IPS-NIHi11 (cell line): ENCODE results near the gene DNAJB5.
A peak's percentile ranks its signal among the peaks of the same experiment; 100 is the strongest.

Experiments used
- DNase-seq: peaks from one replicate; pipeline ENCODE4 v3.0.0; 2012; ENCODE audit warnings: mixed read lengths, low spot score

DNAJB5 gene

GRCh38 chr9:34984049-34984448 lies 5.5 kb upstream of the DNAJB5 start:
- peak; percentile 76 for DNase-seq

- peak; percentile 48 for DNase-seq
These were observed 4.1 kb upstream of the DNAJB5 start for GRCh38 chr9:34985311-34985899.

GRCh38 chr9:34986540-34987047 lies 3.0 kb upstream of the DNAJB5 start:
- DNase-seq: no peak

GRCh38 chr9:34987160-34987901 lies 2.2 kb upstream of the DNAJB5 start:
- no peak for DNase-seq

- no peak for DNase-seq
These were observed 1.1 kb upstream of the DNAJB5 start for GRCh38 chr9:34988218-34989002.

- peak; percentile 87 for DNase-seq
These were observed 546 bp downstream of the DNAJB5 start for GRCh38 chr9:34989946-34990635.

GRCh38 chr9:34990908-34991606 lies 1.5 kb downstream of the DNAJB5 start:
- DNase-seq: no peak

- DNase-seq: peak; percentile 66
These were observed 2.2 kb downstream of the DNAJB5 start for GRCh38 chr9:34991607-34992375.

GRCh38 chr9:34992376-34992951 lies 2.9 kb downstream of the DNAJB5 start:
- DNase-seq: no peak

GRCh38 chr9:34993502-34994259 lies 4.1 kb downstream of the DNAJB5 start:
- no peak for DNase-seq

GRCh38 chr9:34994260-34994899 lies 4.8 kb downstream of the DNAJB5 start:
- peak; percentile 75 for DNase-seq

- no peak for DNase-seq
These were observed 5.5 kb downstream of the DNAJB5 start for GRCh38 chr9:34994900-34995669.

GRCh38 chr9:34995670-34996060 lies 6.1 kb downstream of the DNAJB5 start:
- DNase-seq: no peak

GRCh38 chr9:34996181-34996904 lies 6.8 kb downstream of the DNAJB5 start:
- DNase-seq: no peak

GRCh38 chr9:34996905-34997279 lies 7.3 kb downstream of the DNAJB5 start:
- no peak for DNase-seq

- DNase-seq: no peak
These were observed 7.8 kb downstream of the DNAJB5 start for GRCh38 chr9:34997379-34997781.

GRCh38 chr9:34998266-34998665 lies 8.7 kb downstream of the DNAJB5 start:
- no peak for DNase-seq

- DNase-seq: peak; percentile 1
These were observed 10.0 kb downstream of the DNAJB5 start for GRCh38 chr9:34999576-34999975.
